ENCODE results near the gene TEX29. TPM values are rescaled to one million over a fixed set of nuclear protein-coding genes. Genes with fewer than 3 reads are reported as not detected.

Gene TEX29
- total and polyA plus RNA-seq, 10 of the 15 experiments (the other 5 are each of a cell fraction or from before 2014, with no cell fraction given), result 0.14 to 0.30 (median 0.22) TPM; not detected in 7

GRCh38 chr13:111367340-111367739, 46.9 kb downstream of the TEX29 start:
- H3K79me2 ChIP-seq (ENCODE audit: control insufficient read depth, insufficient read depth, low read length), result no peaks in the 10 kb centered on the region
- no peaks in the 10 kb centered on the region for H3K36me3 ChIP-seq (ENCODE audit: control insufficient read depth in 2 of 2, insufficient read depth in 2 of 2, low read length in 1 of 2)
- TF ChIP-seq TCF7 (IDR thresholded peaks at IDR 0.05; ENCODE audit: borderline replicate concordance) (no peak), BACH1 (IDR thresholded peaks at IDR 0.05; ENCODE audit: borderline replicate concordance) (no peak), TCF12 (IDR thresholded peaks at IDR 0.05; ENCODE audit: low read depth, low read length) (no peak), EZH2 (IDR thresholded peaks at IDR 0.05; ENCODE audit: borderline replicate concordance, control insufficient read depth, low read depth, low read length) (no peak), SREBF1 (IDR thresholded peaks at IDR 0.05; ENCODE audit: low read length) (no peak), ATF2 (IDR thresholded peaks at IDR 0.05; ENCODE audit: low read length) (no peak), FOS (IDR thresholded peaks at IDR 0.05; ENCODE audit: borderline replicate concordance, extremely low read depth, insufficient read length) (no peak), FOXK2 (IDR thresholded peaks at IDR 0.05) (no peak), CHD4 (IDR thresholded peaks at IDR 0.05) (no peak), ETV6 (conservative IDR thresholded peaks at IDR 0.05 in 1 of 2, IDR thresholded peaks at IDR 0.05 in 1 of 2; ENCODE audit: borderline replicate concordance in 1 of 2, low read depth in 1 of 2) (no peak), EGR1 (IDR thresholded peaks at IDR 0.05; ENCODE audit: borderline replicate concordance in 1 of 2, low read depth in 2 of 2, low read length in 2 of 2) (no peak)
- H3K27ac ChIP-seq (ENCODE audit: control insufficient read depth, insufficient read depth), result no peak overlapping the region
- in situ Hi-C loops (cut with MboI), result no loop called here
- ChIA-PET POLR2A (no interaction called here), CTCF (interaction anchor here (0.6 kb wide), 1 partner anchor 63 kb away, joined by 3 read pairs; no protein-coding TSS in a partner anchor), SMC1A (ENCODE audit: uncharacterized antibody, unreplicated experiment) (no interaction called here), RAD21 (ENCODE audit: unreplicated experiment) (no interaction called here)
- H3K4me1 ChIP-seq (ENCODE audit: control insufficient read depth, insufficient read depth, low read length), result no peaks in the 10 kb centered on the region
- H3K9ac ChIP-seq (ENCODE audit: control insufficient read depth, insufficient read depth, low read length), result no peak overlapping the region
- peak; percentile 34; the same call in 1 of the 3 replicates for ATAC-seq
- intact Hi-C loops (cut with micrococcal nuclease; ENCODE audit: unreplicated experiment), result no loop called here
- no peak for DNase-seq (ENCODE audit: low read depth, low spot score)
- FAIRE-seq, result peak; percentile 65
- no TSS peak for BruUV-seq (replicated peaks)
- H2AFZ ChIP-seq (ENCODE audit: control insufficient read depth, low read depth, low read length), result no peak overlapping the region
- no peak overlapping the region for H3K4me2 ChIP-seq (ENCODE audit: control insufficient read depth, insufficient read depth)
- H3K27me3 ChIP-seq (replicated peaks in 1 of 2; ENCODE audit: control insufficient read depth in 2 of 2, insufficient read depth in 2 of 2, low read length in 1 of 2), result no peaks in the 10 kb centered on the region; a peak in 1 of 4 replicates
- no peak overlapping the region for H3K4me3 ChIP-seq
- no peaks in the 10 kb centered on the region for H3K9me3 ChIP-seq (replicated peaks; ENCODE audit: control insufficient read depth, insufficient read depth, low read length)
- no peaks in the 10 kb centered on the region for H4K20me1 ChIP-seq (ENCODE audit: control insufficient read depth, insufficient read depth)
- WGBS (ENCODE audit: insufficient coverage, insufficient replicate concordance, low lambda C conversion rate, missing lambda C conversion rate), result 0% methylated on average over 2 of the region's 2 CpGs

Data from GM12878 (cell line).